Measurements from ENCODE around the gene IL23A.

The IL23A gene

DNA sequence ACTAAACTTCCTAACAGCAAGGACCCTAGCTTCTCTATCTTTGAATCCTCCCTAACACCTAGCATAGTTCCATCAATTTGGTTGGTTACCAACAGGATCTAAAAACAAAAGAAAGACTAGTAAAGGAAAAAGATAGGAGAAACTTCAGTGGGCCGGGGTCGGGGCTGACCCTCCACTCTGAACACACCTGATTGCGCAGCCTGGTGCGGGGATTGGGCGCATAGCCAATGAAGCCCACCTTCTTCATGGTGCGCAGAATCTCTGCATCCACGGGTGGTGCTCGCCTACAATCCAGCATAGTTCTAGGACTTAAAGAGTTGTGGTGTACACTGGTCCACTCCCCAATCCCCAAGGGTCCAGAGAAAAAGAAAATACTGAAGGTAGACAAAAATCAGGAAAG lies 12.6 kb upstream of the IL23A start:
- TF ChIP-seq, protein P1, sequence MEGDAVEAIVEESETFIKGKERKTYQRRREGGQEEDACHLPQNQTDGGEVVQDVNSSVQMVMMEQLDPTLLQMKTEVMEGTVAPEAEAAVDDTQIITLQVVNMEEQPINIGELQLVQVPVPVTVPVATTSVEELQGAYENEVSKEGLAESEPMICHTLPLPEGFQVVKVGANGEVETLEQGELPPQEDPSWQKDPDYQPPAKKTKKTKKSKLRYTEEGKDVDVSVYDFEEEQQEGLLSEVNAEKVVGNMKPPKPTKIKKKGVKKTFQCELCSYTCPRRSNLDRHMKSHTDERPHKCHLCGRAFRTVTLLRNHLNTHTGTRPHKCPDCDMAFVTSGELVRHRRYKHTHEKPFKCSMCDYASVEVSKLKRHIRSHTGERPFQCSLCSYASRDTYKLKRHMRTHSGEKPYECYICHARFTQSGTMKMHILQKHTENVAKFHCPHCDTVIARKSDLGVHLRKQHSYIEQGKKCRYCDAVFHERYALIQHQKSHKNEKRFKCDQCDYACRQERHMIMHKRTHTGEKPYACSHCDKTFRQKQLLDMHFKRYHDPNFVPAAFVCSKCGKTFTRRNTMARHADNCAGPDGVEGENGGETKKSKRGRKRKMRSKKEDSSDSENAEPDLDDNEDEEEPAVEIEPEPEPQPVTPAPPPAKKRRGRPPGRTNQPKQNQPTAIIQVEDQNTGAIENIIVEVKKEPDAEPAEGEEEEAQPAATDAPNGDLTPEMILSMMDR (conservative IDR thresholded peaks at IDR 0.05; ENCODE audit: low read length): no peak
- H3K4me3 ChIP-seq (ENCODE audit: low read length): no peak overlapping the region
- no peak for DNase-seq (ENCODE audit: low read depth)

DNA sequence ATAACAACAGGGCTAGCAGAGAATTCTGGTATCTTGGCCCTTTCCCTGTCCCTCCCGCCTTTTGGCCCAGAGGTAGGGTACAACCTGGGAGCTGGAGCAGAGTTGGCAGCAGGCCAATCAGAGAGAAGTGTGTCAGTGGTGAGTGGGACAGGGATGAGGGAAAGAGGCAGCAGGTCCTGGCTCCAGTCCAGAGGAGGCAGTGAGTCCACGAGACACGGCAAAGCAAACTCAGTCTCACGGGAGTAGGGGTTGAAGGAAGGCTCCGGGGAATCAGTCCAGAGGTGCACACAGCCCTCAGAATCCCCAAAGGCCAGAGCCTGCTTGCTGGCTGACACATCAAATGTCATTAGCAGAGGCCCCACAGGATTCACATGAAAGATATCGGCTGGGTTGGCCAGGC lies 12.2 kb upstream of the IL23A start:
- TF ChIP-seq, protein P1 (conservative IDR thresholded peaks at IDR 0.05; ENCODE audit: low read length): no peak
- DNase-seq (ENCODE audit: low read depth): no peak
- H3K4me3 ChIP-seq (ENCODE audit: low read length): no peak overlapping the region

DNA sequence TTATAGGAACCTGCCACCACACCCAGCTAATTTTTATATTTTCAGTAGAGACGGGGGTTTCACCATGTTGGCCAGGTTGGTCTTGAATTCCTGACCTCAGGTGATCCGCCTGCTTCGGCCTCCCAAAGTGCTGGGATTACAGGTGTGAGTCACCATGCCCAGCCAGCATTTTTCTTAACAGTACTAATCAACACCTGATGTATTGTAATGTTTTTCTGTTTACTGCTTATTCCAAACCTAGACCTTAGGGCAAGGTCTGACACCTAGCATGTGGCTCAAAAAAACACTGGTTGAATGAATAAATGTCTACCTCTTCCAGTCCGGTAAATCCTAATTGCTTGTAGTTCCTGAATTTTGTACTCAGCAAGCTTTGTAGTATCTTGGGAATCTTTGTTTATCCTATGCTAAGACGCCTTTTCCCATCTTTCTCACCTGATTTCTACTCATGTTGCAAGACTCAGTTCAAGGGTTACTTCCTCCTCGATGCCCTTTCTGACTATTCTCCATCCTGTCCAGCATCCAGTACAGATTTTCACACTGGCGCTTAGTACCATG lies 7.7 kb upstream of the IL23A start:
- H3K4me3 ChIP-seq (ENCODE audit: low read length): no peak overlapping the region
- no peak for DNase-seq (ENCODE audit: low read depth)
- TF ChIP-seq, protein P1 (conservative IDR thresholded peaks at IDR 0.05; ENCODE audit: low read length): no peak

DNA sequence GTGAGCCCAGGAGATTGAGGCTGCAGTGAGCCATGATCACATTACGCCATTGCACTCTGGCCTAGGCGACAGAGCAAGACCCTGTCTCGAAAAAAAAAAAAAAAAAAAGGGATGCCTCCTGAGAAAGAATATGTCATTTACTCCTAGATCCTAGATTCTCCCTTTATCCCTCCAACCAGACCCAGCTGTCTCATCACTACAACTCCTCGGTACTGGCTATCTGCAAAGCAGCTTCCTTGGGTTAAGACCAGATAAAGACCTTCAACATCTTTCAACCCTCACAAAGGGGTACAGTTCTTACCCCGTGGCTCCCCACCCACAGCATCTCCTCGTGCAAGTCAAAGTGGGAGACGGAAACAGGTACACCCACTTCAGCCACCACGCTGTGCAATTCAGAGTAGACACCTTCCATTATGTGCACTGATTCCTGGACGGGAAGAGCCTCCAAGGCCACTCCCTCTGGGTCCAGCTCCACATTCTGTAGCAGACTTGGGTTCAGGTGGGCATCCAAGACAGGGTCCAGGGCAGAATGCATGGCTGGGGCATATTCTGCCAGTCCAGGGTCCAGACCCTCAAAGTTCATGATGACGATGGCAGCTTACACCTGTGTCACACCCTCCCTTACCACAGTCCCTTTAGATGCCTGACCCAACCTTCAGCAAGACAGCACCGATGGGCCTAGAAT lies 6.0 kb upstream of the IL23A start:
- TF ChIP-seq, protein P1 (conservative IDR thresholded peaks at IDR 0.05; ENCODE audit: low read length): no peak
- no peak for DNase-seq (ENCODE audit: low read depth)

DNA sequence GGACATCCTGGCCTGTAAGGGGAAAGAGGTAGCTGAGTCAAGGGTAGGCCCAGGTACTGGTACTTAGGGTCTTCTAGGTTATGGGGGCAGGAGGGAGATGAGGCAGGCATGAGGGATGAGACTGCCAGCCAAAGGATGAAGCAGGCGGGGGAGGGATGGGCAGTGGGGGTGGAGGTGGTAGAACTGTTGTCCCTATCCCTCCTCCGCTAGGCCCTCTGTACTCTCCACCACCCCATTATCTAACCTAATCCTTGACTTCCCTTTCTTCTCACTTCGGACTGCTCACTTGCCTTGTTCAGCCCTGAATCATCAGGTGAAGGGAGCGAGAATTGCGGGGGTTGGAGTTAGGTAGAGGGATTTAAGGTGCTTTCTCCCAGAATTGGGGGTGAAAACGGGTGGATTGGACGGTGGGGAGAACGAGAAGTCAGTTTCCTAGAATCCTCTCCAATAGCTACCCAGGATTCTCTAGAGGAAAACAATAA lies 5.4 kb upstream of the IL23A start:
- TF ChIP-seq, protein P1 (conservative IDR thresholded peaks at IDR 0.05; ENCODE audit: low read length): no peak
- DNase-seq (ENCODE audit: low read depth): no peak
- H3K4me3 ChIP-seq (ENCODE audit: low read length): peak overlapping the region; percentile 78

More for the DNA sequence above, 6.0 kb upstream of the IL23A start:
- H3K4me3 ChIP-seq (ENCODE audit: low read length): peak overlapping the region; percentile 78

DNA sequence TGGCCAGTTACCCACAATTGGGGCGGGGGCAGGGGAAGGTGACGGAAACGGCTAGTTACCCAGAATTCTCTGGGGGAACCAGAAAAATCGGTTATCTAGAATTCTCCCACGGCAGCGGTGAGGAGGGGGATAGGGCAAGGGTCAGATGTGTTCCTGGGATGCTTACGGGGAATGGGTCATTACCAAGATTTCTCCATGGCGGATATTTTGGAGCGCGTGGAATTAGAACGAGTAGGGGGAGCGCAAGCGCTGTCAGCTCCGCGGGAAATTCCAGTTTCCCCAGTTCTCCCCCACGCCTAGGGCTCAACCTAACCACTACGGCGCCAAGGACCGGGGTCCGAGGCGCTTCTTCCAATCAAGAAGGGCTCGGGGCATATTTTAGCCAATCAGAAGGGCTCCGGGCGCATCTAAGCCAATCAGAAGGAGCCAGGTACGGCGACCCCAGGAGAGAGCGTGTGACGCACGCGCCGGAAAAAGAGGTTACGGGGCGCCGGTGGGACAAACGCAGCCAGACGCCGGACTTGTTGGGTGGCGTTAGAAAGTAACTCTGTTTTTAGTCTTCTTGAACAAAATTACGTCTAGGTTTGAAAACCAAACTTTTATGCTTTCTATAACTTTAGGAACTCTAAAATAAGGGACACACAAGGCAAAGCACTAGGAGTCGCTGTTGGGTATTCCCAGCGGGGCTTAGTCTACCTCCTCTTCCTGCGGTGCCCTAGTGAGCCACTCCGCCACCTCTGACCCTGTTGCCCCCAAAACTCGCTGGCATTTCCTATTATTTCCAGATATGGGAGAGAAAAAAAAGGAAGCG lies 4.8 kb upstream of the IL23A start, which contains the start of gene PAN2:
PAN2 (minus strand) TSS at position 322 of the 811 bp plus-strand sequence. CDS start 906 bp downstream, outside the sequence.
- peak within 1 kb of the TSS; percentile 78 for H3K4me3 ChIP-seq (ENCODE audit: low read length)
- TF ChIP-seq, protein P1 (conservative IDR thresholded peaks at IDR 0.05; ENCODE audit: low read length): peak; percentile 75
- peak; percentile 96 for DNase-seq (ENCODE audit: low read depth)
